ENCODE data around the gene DESI1.

DNA sequence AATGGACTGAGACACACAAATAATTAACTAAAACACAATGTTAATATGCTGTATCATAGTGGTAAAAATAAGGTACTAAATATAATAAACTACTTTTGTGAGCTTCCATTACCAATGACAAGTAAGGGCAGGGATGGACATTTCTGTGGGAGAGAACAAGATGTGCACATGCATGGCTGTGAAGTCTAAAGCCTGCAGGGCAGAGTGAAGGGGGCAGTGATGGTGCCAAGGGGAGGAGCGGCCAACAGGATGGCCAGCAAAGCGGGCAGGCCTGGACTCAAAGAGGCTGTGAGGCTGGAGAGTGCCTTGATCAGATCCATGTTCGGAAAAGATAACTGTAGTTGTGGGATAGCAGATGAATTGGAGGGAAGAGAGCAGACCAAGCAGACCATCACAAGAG is 12.5 kb downstream of the DESI1 start:
- TF ChIP-seq, protein P1, sequence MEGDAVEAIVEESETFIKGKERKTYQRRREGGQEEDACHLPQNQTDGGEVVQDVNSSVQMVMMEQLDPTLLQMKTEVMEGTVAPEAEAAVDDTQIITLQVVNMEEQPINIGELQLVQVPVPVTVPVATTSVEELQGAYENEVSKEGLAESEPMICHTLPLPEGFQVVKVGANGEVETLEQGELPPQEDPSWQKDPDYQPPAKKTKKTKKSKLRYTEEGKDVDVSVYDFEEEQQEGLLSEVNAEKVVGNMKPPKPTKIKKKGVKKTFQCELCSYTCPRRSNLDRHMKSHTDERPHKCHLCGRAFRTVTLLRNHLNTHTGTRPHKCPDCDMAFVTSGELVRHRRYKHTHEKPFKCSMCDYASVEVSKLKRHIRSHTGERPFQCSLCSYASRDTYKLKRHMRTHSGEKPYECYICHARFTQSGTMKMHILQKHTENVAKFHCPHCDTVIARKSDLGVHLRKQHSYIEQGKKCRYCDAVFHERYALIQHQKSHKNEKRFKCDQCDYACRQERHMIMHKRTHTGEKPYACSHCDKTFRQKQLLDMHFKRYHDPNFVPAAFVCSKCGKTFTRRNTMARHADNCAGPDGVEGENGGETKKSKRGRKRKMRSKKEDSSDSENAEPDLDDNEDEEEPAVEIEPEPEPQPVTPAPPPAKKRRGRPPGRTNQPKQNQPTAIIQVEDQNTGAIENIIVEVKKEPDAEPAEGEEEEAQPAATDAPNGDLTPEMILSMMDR (conservative IDR thresholded peaks at IDR 0.05; ENCODE audit: low read length): no peak
- TF ChIP-seq EZH2phosphoT487 (IDR thresholded peaks at IDR 0.05; ENCODE audit: borderline replicate concordance): no peak

Data from Loucy (cell line).